Hepatocyte (in vitro differentiated cells): ENCODE results near the gene SLC7A5.
"Not testable (repeated sequence)": the region's sequence is repeated elsewhere in the genome, so short reads cannot be mapped to it uniquely, and the experiment has no call there.

Experiments used
- CTCF ChIP-seq: fragments of 200-600 bp; sonication (generic); IDR thresholded peaks from 2 replicates; pipeline ENCODE4 v1.5.1; 2016; ENCODE audit warnings: antibody characterized with exemption, mild to moderate bottlenecking; ENCODE audit not compliant: poor library complexity
- EZH2 ChIP-seq: fragments of 200-600 bp; sonication (generic); IDR thresholded peaks from 2 replicates; pipeline ENCODE4 v1.6.1; 2016; ENCODE audit warnings: antibody characterized with exemption, mild to moderate bottlenecking, borderline replicate concordance
- EZH2phosphoT487 ChIP-seq: fragments of 200-600 bp; sonication (generic); IDR thresholded peaks from one replicate; pipeline ENCODE4 v1.6.1; 2018; ENCODE audit warnings: antibody characterized with exemption, mild to moderate bottlenecking, low read depth, moderate library complexity; ENCODE audit not compliant: unreplicated experiment, severe bottlenecking

- not testable (repeated sequence) for TF ChIP-seq CTCF, EZH2, EZH2phosphoT487
Measured at GRCh38 chr16:87817370-87817769, 51.9 kb downstream of the SLC7A5 start.
